ENCODE measurements around the gene IFNGR2.
"Not testable (repeated sequence)": the region's sequence is repeated elsewhere in the genome, so short reads cannot be mapped to it uniquely, and the experiment has no call there.

IFNGR2 gene

DNA sequence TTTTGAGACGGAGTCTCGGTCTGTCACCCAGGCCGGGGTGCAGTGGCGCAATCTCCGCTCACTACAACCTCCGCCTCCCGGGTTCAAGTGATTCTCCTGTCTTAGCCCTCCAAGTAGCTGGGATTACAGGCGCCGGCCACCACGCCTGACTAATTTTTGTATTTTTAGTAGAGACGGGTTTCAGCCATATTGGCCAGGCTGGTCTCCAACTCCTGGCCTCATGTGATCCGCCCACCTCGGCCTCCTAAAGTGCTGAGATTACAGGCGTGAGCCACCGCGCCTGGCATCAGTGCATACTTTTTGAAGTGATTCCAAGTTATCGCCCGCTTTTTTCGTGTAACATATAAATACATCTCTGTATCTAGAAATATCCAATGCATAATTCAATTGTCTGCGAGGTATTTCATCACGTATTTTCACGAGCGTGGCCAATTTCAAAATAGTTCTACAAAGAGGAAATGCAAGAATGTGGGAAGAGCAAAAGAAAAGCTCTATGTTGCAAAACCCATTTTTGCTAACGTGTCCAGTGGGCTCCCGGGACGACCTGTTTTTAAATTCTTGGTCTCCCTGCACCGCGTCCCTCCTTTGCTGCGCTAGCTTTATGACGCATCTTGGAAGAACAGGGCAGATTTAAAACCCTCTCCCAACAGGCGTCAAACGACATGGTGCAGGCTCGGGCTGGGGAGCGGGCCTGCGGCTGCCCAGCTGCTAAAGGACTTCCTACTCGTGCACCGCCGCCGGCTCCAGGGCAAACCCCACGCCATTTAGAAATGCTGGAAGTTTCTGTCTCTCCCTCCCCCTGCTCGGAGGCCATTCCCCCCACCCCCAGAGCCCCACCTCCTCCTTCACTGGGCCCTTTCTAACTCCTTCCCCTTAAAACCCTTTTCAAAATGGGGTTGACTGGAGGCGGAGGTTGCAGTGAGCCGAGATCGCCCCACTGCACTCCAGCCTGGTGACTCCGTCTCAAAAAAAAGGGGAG is 923 bp upstream of the IFNGR2 start:
- DNase-seq (ENCODE audit: low spot score), result peak; percentile 36

DNA sequence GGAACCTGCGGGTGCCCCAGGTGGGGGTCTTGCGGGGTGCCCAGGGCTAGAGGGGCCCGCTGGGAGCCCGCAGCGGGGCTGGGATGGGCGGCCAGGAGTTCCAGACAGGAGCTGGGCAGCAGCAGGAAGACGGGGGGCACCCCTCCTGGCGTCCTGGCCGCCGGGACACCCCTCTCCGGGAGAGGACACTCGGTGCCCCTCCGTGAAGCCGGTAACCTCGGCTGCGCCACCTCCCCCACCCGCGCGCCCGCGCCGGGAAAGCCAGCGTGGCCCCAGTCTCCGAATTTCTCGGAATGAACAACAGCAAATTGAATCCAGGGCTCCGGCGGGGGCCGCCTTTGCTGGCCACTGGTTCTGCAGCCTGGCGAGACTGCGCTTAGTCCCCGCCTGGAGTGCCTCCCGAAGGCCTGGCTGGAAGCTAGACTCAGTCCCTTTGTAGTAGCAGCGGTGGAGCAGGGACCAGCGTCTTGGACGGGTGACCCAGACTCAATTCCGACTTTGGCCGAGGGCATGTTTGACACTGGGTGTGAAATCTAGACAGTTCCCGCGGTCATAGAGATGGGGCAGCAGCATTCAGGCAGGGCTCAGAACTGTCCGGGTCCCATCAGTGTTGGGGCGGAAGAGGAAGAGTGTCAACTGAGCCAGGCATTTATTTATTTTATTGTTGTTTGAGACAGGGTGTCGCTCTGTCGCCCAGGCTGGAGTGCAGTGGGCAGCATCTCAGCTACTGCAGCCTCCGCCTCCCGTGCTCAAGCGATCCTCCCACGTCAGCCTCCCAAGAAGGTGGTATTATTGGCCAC is 773 bp downstream of the IFNGR2 start:
- DNase-seq (ENCODE audit: low spot score), result no peak

DNA sequence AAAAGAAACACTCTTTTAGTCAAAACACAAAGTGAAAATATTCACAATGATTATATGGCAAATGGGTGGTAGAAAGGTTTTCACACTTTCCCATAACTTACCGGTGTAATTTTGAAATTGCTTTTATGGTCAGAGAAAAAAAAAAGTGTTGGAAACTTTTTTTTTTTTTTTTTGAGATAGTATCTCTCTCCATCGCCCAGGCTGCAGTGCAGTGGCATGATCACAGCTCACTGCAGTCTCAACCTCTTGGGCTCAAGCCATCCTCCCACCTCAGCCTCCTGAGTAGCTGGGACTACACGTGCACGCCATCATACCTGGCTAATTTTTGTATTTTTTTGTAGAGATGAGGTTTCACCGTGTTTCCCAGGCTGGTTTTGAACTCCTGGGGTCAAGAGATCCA is 3.3 kb downstream of the IFNGR2 start:
- DNase-seq (ENCODE audit: low spot score), result no peak

DNA sequence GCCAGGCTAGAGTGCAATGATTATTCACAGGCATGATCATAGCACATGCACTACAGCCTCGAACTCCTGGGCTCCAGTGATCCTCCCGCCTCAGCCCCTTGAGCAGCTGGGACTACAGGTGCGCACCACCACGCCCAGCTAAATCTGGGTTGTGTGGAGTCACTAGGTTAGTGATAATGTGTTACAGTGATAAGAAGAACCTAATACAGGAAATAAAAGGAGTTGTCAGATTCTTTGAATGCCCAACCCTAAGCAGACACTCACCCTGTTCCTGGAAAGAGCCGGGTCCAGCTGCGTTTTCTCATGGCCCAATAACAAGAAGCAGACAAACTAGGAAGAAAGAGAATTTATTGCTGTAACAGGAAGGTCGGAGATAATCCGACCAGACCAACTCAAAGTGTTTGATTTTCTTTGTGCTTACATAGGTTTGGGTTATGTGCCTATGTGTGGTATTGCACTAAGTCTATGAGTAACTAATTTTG is 8.8 kb downstream of the IFNGR2 start:
- no peak for DNase-seq (ENCODE audit: low spot score)

DNA sequence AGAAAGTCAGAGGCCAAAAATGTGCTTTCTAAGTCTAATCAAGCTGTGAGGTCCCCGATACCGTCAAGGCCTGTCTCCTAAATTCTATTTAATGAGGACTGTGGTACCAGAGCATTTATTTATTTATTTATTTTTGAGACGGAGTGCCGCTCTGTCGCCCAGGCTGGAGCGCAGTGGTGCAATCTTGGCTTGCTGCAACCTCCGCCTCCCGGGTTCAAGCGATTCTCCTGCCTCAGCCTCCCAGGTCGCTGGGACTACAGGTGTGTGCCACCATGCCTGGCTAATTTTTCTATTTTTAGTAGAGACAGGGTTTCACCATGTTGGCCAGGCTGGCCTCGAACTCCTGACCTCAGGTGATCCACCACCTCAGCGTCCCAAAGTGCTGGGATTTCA is 9.2 kb downstream of the IFNGR2 start:
- not testable (repeated sequence) for DNase-seq (ENCODE audit: low spot score)

DNA sequence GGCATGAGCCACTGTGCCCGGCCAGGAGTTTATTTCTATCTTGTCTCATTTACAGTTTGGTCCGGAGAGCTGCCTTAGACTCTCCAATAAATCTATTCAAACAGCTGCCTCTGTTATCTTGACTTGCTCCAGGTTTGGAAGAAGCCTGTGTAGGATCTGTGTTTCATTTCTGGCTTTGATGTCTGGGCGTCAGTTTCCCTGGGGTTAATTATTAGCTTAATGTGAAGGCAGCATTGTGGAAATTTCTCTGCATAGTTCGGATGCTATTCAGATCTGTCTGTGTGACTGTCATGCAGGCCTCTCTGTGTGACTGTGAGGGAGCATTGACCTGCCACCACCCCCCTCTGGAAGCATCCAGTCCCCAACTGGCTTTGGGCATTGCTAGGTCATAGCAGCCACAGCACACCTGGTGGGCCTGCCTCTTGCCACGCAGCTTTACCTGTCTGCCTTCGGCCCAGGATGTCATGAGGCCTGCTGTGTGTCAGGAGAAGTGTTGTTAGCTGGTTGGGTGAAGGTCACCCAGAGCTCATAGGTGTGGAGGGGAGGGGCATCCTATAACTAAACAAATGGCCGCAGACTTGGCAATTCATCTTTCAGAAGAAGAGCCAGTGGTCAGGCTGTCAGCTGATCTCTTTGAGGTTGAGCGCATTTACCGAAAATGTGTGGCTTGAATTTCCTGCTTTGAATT is 9.8 kb downstream of the IFNGR2 start:
- no peak for DNase-seq (ENCODE audit: low spot score)

DNA sequence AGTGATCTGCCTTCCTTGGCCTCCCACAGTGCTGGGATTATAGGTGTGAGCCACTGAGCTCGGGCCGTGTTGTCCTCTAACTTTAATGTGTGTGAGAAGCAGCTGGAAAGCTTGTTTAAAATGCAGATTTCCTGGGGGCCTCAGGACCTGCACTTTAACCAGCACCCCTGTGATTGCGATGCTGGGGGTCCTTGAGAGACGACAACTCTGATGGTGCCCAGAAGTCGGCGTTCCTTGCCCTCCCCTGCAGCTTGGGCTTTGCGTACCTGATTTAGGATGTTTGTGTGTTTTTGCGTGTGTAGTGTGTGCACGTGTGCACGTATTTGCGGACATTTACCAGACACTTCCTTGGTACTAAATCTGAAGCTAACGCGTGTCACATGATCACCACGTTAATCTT is 10.9 kb downstream of the IFNGR2 start:
- no peak for DNase-seq (ENCODE audit: low spot score)

DNA sequence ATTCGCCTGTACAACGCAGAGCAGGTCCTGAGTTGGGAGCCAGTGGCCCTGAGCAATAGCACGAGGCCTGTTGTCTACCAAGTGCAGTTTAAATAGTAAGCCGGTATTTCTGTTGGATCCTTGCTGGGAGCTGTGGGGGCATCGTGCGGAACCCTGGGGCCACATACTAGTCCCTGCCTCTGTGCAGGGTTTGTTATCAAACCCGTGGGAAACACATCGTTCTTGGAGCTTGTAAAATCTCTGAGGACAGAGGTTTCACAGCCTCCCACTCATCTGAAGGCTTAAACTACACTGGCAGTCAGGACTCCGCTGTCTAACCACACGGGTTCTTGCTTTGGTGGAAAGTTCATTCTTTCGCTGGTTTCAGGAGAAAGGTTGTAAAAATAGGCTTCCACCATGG is 11.7 kb downstream of the IFNGR2 start:
- DNase-seq (ENCODE audit: low spot score), result no peak

DNA sequence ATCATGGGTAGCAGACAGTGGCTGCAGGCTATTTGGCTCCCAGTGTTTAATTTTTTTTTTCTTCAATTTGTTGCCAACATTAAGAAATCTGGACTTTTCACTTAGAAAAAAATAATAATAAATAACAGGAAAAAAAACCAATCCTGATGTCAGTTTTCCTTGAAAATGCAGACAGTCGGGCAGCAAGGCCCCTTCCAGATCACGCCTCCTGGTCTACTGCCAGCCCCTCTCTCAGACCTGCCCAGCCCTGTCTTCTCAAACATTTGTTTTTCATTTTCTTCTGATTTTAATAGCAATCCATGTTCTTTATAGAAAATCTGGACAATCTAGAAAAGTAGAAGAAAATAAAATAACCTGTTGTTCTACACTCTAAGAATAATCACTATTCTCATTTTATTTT is 15.5 kb downstream of the IFNGR2 start:
- no peak for DNase-seq (ENCODE audit: low spot score)

DNA sequence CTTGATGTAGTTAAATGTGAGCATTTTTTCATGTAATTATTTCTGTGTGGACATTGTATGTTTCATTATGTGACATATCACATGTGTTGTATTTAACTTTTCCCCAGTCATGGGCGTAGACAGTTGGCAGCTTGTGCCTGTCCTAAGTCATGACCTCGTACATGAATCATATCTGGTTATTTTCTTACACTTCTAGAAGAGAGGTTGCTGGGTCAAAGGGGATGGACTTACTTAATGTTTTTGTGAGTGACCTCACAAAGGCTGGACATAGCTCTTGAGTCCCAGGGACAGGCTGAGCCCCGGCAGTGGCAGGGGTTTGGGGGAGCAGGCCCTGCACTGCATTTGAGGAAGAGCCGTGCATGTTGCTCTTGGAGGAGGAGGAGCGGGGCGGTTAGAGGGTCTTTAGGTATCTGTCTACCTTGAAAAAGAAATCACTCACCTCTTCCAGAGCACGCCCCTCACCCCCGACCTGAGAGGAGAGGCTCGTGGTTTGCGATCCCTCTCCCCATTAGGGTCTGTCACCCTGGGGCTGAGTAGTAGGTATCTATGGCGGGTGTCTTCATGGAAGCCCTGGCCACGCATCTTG is 16.4 kb downstream of the IFNGR2 start:
- no peak for DNase-seq (ENCODE audit: low spot score)

DNA sequence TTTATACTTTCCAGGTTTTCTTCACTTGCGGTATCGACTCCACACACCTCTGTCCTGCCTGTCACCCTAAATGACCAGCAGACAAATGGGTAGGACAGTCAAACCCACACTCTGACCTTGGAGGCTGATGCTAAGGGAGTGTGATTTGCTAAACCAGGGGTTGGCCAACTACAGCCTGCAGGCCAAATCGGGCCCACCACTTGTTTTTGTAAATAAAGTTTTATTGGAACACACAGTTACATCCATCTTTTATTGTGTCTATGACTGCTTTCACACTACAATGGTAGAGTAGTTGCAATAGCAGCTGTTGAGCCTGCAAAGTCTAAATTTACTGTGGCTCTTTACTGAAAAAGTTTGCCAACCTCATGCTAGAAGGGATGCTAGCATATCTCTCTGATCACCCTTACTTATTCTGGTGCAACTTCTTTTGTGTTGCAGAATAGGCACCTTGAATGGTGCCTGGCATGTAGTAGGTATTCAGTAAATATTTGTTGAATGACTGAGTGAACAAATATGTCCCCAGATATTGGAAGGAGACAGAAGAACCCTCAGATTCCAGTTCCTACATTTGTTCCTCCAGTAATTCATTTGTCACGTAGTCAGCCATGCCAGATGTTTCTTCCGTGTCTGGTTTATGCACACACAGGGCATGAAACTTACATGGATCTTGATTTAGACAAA is 18.6 kb downstream of the IFNGR2 start:
- DNase-seq (ENCODE audit: low spot score), result no peak

DNA sequence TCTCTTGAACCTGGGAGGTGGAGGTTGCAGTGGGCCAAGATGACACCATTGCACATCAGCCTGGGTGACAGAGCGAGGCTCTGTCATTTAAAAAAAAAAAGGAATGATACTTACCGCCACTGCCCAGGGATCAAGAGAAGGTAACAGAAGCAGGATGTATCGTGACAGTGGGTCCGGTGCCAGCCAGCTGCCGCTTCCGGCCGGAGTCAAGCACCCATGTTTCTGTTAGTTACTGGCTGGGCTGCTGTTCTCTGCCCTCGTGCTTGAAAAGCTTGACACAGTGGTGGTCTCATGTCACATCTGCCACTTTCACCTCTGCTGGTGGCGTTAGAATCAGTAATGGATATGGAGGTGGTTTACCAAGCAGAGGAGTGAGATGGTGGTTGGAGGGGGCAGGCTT is 21.0 kb downstream of the IFNGR2 start:
- no peak for DNase-seq (ENCODE audit: low spot score)

DNA sequence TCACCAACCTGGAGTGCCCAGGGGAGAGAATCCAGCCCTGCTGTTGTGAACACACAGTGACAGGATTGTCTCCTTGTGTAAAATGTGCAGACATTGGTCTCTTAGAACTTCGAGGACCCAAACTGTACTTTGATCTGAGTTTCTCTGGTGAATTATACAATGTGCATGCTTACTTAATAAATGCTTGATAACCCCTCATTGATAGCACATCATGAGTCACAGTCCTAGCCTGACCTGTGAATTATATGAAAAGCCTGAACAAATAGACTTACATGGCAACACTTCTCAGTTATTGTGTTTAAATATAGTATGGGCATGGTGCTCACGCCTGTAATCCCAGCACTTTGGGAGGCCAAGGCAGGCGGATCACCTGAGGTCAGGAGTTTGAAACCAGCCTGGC is 22.6 kb downstream of the IFNGR2 start:
- no peak for DNase-seq (ENCODE audit: low spot score)

DNA sequence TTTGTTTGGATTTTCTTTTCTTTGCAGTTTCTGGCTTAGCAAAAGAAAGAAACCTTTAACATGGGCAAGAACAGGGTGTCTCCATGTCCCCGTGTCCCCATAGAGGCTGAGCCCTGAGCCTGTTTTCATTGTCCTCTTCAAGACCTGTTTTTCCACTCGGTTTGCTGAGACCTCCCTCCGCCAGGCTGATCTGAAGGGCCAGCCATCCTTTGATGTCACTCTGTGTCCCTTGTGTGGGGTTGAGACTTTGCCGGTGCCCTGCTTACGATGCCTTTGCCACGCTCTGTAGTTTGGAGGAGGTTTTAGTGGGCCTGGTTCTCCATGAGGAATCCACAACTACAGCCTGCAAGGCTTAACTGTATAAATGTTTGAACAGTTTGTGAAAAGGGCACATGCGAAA is 23.8 kb downstream of the IFNGR2 start:
- no peak for DNase-seq (ENCODE audit: low spot score)

DNA sequence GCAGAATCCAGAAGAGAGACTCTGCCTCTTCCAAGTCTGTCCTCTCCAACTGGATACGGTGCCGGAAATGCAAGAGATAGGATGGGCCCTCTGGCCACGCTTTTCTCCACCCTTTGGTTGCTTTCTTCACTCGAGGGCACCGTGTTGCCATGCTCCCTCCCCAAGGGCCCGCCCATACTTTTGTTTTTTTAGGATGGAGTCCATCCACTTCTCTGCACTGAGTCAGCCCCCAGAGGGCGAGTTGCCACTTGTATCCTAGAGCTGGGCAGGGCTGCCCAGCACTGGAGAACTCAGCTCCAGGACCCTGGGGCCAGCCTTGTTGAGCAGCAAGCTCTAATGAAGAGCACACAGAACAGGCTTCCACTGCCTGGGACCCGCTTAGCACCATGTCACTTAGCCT is 25.5 kb downstream of the IFNGR2 start:
- DNase-seq (ENCODE audit: low spot score), result no peak

DNA sequence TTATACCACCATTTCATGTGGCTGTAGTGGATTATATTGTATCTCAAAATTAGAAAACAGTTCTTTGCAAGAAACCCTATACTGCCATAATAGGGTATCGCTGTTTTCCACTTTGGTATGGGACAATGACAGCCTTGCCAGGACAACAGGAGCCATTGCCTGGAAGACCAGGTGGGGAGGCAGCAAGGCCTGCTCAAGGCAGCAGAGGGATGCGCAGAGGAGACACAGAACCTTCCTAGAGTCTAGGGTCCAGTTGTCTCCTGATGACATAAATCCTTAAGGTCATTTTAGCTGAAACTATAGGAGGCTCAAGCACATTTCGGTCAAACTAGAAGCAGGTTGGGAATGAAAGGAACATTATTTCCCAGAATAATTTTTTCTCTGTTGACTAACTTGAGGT is 27.6 kb downstream of the IFNGR2 start:
- no peak for DNase-seq (ENCODE audit: low spot score)

DNA sequence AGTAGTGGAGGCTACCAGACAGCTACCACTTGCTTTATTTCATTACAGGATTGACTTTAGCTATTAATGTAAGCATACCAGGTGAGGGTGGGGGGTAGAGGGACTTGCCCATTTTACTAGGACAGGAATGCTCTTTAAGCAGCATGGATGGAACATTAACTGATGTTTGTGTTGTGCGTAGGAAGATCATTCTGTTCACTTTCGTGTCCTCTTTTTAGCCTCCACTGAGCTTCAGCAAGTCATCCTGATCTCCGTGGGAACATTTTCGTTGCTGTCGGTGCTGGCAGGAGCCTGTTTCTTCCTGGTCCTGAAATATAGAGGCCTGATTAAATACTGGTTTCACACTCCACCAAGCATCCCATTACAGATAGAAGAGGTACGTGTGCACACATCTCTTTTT is 29.3 kb downstream of the IFNGR2 start:
- DNase-seq (ENCODE audit: low spot score), result no peak

DNA sequence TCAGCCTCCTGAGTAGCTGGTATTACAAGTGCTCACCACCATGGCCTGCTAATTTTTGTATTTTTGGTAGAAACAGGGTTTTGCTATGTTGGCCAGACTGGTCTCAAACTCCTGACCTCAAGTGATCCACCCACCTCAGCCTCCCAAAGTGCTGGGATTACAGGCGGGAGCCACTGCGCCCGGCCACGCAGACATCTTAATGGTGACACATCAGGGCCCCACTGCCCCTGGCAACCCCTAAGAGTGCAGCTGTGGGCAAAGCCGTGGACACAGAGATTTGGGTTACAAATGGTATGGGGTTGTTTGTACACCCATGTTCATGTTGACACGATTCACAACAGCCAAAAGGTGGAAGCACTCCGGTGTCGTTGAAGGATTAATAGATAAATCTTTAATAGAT is 29.8 kb downstream of the IFNGR2 start:
- no peak for DNase-seq (ENCODE audit: low spot score)

DNA sequence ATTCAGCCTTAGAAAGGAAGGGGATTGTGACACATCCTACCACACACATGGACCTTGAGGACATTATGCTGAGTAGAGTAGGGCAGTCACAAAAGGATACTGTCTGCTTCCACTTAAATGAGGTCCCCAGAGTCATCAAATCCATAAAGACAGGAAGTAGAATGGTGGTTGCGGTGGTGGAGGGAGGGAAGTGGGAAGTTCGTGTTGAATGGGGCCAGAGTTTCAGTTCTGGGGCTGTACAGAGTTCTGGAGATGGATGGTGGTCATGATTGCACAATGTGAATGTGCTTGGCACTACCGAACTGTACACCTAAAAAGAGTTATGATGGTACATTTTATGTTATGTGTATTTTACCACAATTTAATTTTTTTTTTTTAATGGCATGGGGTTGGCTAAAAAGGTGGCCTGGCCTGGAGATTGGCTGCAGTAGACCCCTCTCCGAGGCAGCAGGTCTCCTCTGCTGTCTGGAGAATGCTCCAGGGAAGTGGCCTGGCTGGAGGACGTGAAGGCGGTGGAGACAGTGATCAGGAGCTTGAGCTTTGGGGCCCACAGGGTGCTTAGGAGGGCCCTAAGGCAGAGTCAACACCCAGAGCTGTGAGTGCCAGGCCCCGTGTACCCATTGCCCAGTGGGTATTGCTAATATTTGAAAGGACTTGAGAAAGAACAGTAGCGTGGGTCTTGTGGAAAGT is 30.4 kb downstream of the IFNGR2 start:
- DNase-seq (ENCODE audit: low spot score), result peak; percentile 49

DNA sequence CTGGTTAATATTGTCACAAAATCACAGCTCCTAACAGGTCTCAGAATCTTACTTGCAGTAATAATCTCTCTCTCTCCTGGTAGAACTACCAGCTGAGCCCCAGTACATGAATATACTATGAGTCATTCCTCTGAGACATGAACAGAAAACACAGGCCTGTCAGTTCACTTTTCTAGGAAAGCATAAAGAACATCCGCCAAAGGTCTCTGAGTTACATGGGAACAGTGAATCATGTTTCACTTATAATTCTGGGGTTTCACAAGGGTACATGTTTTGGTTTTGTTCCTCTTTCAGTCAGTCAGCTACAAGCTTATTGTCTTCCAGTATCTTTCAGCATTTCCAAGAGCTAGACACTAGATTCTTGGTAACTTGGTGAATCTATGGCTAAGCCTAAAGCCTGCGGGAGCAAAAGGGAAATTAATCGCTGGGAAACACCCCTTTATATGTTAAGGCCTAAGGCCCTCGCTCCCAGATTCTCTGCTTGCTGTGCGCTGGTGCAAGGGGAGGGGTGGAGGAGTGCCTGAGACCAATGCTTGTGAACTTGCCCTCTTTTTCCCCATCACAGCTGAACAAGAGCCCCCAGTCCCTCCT is 31.7 kb downstream of the IFNGR2 start:
- DNase-seq (ENCODE audit: low spot score), result peak; percentile 97

DNA sequence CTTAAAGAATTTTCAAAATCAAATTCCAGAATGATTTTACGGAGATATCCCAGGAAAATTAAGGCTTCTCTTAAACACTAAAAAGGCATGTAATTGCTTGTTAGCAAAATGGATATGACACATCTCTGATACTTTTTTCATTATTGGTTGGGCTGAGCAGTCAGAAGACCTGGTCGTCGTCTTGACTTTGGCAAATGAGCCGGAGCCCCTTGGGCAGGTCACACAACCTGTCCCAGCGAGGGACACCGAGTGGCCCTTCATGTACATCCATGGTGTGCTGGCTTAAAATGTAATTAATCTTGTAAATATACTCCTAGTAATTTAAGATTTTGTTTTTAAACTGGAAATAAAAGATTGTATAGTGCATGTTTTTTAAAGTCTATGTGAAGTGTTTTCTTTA is 33.9 kb downstream of the IFNGR2 start:
- no peak for DNase-seq (ENCODE audit: low spot score)
